ENCODE measurements around the gene PUM1. TPM values are rescaled to one million over a fixed set of nuclear protein-coding genes. Genes with fewer than 3 reads are reported as not detected.

PUM1 gene
- total RNA-seq, 1 donor from 2014 or later: 143 TPM

DNA sequence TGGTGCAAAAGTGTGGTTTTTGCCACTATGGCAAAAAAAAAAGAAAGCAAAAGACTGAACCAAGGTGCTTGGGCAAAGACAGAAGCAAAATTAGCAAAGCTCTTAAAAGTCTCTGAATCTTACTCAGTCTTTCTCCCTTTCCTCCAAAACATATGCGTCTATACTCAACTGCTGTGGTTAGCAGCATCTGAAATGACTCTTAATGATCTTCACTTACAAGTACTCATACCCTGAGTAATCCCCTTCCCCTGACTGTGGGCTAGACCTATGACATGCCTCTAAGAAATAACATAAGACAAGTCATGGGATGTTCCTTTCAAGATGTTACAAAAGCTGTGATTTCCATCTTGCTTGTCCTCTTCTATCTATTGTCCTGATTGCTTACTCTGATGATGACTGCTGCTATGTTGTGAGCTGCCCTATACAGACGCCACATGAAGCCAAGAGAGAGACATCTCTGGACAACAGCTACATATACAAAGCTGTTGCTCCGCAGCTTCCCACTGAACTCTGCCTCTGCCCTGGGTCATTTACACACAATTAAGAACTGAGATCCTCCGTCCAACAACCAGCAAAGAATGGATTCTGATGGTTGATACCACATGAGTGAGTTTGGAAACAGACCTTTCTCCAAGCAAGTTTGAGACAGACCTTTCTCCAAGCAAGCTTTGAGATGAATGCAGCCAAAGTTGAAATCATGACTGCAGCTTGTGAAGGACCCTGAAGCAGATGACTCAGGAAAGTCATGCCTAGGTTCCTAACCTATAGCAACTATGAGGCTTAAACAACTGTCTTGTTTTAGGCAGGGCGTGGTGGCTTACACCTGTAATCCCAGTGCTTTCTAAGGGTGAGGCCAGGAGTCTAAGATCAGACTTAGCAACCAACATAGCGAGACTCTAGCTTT lies 55.2 kb downstream of the PUM1 start:
- no peak overlapping the region for H3K4me3 Mint-ChIP-seq (ENCODE audit: unreplicated experiment)
- peak overlapping the region; percentile 57 for H3K4me2 ChIP-seq (ENCODE audit: low read length)
- H3K27ac ChIP-seq (ENCODE audit: low read depth, low read length): peak overlapping the region; percentile 65
- H3K27me3 Mint-ChIP-seq (ENCODE audit: low read depth, unreplicated experiment): no peaks in the 10 kb centered on the region
- H3K36me3 ChIP-seq (ENCODE audit: insufficient read depth, low read length): peaks cover 15% of the 10 kb centered on the region
- H3K9me3 ChIP-seq (ENCODE audit: insufficient read depth, low read depth, low read length): no peaks in the 10 kb centered on the region
- FAIRE-seq (no peak), DNase-seq (ENCODE audit: low read depth) (peak; percentile 91)
- H3K36me3 Mint-ChIP-seq (ENCODE audit: low read depth, unreplicated experiment): peaks cover 9% of the 10 kb centered on the region
- H2AFZ ChIP-seq (ENCODE audit: low read depth, low read length): no peak overlapping the region
- H3K9ac ChIP-seq (ENCODE audit: low read length): no peak overlapping the region
- no peaks in the 10 kb centered on the region for H3K9me3 Mint-ChIP-seq (ENCODE audit: unreplicated experiment)
- TF ChIP-seq EZH2 (IDR thresholded peaks at IDR 0.05; ENCODE audit: insufficient read depth, low read length): no peak
- TF ChIP-seq, protein P1, sequence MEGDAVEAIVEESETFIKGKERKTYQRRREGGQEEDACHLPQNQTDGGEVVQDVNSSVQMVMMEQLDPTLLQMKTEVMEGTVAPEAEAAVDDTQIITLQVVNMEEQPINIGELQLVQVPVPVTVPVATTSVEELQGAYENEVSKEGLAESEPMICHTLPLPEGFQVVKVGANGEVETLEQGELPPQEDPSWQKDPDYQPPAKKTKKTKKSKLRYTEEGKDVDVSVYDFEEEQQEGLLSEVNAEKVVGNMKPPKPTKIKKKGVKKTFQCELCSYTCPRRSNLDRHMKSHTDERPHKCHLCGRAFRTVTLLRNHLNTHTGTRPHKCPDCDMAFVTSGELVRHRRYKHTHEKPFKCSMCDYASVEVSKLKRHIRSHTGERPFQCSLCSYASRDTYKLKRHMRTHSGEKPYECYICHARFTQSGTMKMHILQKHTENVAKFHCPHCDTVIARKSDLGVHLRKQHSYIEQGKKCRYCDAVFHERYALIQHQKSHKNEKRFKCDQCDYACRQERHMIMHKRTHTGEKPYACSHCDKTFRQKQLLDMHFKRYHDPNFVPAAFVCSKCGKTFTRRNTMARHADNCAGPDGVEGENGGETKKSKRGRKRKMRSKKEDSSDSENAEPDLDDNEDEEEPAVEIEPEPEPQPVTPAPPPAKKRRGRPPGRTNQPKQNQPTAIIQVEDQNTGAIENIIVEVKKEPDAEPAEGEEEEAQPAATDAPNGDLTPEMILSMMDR (IDR thresholded peaks at IDR 0.05; ENCODE audit: insufficient read depth, low read depth, low read length): no peak
- H4K20me1 ChIP-seq (ENCODE audit: insufficient read depth, low read length): peaks cover 95% of the 10 kb centered on the region
- peaks cover 69% of the 10 kb centered on the region for H3K4me1 Mint-ChIP-seq (ENCODE audit: low read depth, unreplicated experiment)
- peaks cover 48% of the 10 kb centered on the region for H3K4me1 ChIP-seq (ENCODE audit: insufficient read depth, low read length)
- H3K27ac Mint-ChIP-seq (ENCODE audit: unreplicated experiment): peak overlapping the region; percentile 77
- H3K27me3 ChIP-seq (ENCODE audit: insufficient read depth, low read length): no peaks in the 10 kb centered on the region
- peaks cover 100% of the 10 kb centered on the region for H3K79me2 ChIP-seq (ENCODE audit: insufficient read depth, low read length)
- H3K4me3 ChIP-seq (ENCODE audit: insufficient read depth, low read depth, low read length): no peak overlapping the region

DNA sequence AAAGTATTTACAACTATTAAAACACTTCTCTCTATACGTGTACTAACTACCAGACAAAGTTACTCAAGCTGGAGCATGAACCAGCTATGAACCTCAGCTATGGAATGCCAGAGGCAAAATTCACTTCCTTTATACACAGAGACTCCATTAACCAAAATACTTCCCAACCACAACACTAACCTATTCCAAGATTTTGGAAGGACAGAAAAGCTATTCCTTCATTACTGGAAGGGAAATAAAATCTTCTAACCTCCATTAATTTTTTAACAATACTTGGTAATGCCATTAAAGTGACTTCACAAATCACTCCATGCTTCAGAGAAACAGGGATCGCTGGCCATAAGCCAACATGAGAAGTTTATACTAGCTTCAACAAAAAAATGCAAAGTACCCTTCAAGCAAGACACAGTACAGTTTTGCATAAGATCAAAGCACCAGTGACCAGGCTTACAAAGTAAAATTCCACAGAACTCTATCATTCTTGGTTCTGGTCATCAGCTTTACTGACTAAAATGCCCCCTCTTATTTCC lies 58.0 kb downstream of the PUM1 start:
- H3K79me2 ChIP-seq (ENCODE audit: insufficient read depth, low read length): peaks cover 100% of the 10 kb centered on the region
- no peaks in the 10 kb centered on the region for H3K9me3 ChIP-seq (ENCODE audit: insufficient read depth, low read depth, low read length)
- TF ChIP-seq EZH2 (IDR thresholded peaks at IDR 0.05; ENCODE audit: insufficient read depth, low read length): no peak
- TF ChIP-seq, protein P1 (IDR thresholded peaks at IDR 0.05; ENCODE audit: insufficient read depth, low read depth, low read length): no peak
- H4K20me1 ChIP-seq (ENCODE audit: insufficient read depth, low read length): peaks cover 96% of the 10 kb centered on the region
- Mint-ChIP-seq H3K4me1 (ENCODE audit: low read depth, unreplicated experiment) (peaks cover 77% of the 10 kb centered on the region), H3K36me3 (ENCODE audit: low read depth, unreplicated experiment) (peaks cover 17% of the 10 kb centered on the region), H3K4me3 (ENCODE audit: unreplicated experiment) (peak overlapping the region; percentile 64), H3K9me3 (ENCODE audit: unreplicated experiment) (no peaks in the 10 kb centered on the region), H3K27me3 (ENCODE audit: low read depth, unreplicated experiment) (no peaks in the 10 kb centered on the region), H3K27ac (ENCODE audit: unreplicated experiment) (peak overlapping the region; percentile 83)
- peak; percentile 64 for FAIRE-seq
- peak overlapping the region; percentile 71 for H3K27ac ChIP-seq (ENCODE audit: low read depth, low read length)
- H2AFZ ChIP-seq (ENCODE audit: low read depth, low read length): no peak overlapping the region
- H3K4me1 ChIP-seq (ENCODE audit: insufficient read depth, low read length): peaks cover 48% of the 10 kb centered on the region
- H3K36me3 ChIP-seq (ENCODE audit: insufficient read depth, low read length): peaks cover 36% of the 10 kb centered on the region
- DNase-seq (ENCODE audit: low read depth): peak; percentile 93
- peak overlapping the region; percentile 20 for H3K9ac ChIP-seq (ENCODE audit: low read length)
- H3K4me3 ChIP-seq (ENCODE audit: insufficient read depth, low read depth, low read length): peak overlapping the region; percentile 27
- no peaks in the 10 kb centered on the region for H3K27me3 ChIP-seq (ENCODE audit: insufficient read depth, low read length)
- H3K4me2 ChIP-seq (ENCODE audit: low read length): peak overlapping the region; percentile 74

Measured in astrocyte (in vitro differentiated cells and primary cell).